ENCODE data around the gene TSC22D4.

The TSC22D4 gene

DNA sequence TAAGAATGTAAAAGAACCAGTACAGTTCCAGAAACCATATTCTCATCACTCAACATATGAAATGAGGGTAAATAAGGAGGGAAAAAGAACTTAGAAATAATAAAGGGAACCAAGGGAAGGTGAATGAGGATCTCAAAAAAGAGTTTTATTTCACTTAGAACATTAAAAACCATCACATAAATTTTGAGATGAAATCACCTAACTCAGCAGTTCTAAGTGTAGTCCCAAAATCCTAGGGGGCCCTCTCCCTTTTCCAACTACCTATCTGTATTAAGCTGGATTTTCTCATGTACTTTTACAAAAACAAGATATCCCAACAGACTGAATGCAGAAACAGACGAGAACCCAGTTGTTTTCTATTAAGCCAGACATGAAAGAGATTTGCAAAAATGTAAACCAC is 53.7 kb downstream of the TSC22D4 start:
- Histone ChIP-seq H4K20me1 (ENCODE audit: insufficient read depth, low read length) (no peaks in the 10 kb centered on the region), H3K4me3 (ENCODE audit: low read length) (no peak overlapping the region), H3K9me3 (ENCODE audit: insufficient read depth, low read length) (no peaks in the 10 kb centered on the region), H3K4me1 (ENCODE audit: low read length) (peaks cover 24% of the 10 kb centered on the region), H2AFZ (ENCODE audit: low read depth, low read length) (no peak overlapping the region), H3K79me2 (ENCODE audit: low read length) (peaks cover 11% of the 10 kb centered on the region), H3K36me3 (replicated peaks; ENCODE audit: low read depth, low read length) (peaks cover 3% of the 10 kb centered on the region), H3K27me3 (ENCODE audit: low read depth, low read length) (no peaks in the 10 kb centered on the region), H3K9ac (ENCODE audit: low read length) (no peak overlapping the region), H3K27ac (ENCODE audit: low read length) (no peak overlapping the region), H3K4me2 (ENCODE audit: low read length) (no peak overlapping the region)
- TF ChIP-seq EZH2phosphoT487 (IDR thresholded peaks at IDR 0.05; ENCODE audit: low read depth), result no peak
- TF ChIP-seq, protein P1, sequence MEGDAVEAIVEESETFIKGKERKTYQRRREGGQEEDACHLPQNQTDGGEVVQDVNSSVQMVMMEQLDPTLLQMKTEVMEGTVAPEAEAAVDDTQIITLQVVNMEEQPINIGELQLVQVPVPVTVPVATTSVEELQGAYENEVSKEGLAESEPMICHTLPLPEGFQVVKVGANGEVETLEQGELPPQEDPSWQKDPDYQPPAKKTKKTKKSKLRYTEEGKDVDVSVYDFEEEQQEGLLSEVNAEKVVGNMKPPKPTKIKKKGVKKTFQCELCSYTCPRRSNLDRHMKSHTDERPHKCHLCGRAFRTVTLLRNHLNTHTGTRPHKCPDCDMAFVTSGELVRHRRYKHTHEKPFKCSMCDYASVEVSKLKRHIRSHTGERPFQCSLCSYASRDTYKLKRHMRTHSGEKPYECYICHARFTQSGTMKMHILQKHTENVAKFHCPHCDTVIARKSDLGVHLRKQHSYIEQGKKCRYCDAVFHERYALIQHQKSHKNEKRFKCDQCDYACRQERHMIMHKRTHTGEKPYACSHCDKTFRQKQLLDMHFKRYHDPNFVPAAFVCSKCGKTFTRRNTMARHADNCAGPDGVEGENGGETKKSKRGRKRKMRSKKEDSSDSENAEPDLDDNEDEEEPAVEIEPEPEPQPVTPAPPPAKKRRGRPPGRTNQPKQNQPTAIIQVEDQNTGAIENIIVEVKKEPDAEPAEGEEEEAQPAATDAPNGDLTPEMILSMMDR (IDR thresholded peaks at IDR 0.05; ENCODE audit: low read depth, low read length), result no peak

DNA sequence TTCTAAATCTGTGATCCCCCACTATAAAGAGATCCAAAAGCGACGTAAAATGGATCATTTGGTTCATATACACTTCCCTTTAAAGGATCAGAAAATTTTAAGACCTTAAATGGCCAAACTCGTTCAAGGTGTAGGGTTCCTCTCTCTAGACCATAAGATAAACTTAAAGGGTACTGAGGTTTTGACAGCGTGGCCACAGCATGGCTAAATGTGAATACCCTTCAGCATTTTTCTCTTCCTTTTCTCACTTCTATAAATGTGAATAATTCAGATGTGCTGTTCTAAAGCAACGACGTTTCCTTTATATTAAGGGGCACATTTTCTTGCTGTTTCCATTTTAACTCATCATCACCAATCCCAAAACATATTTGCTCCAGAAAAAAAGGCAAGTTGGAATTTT is 55.7 kb downstream of the TSC22D4 start:
- Histone ChIP-seq H4K20me1 (ENCODE audit: insufficient read depth, low read length) (no peaks in the 10 kb centered on the region), H3K4me1 (ENCODE audit: low read length) (peaks cover 43% of the 10 kb centered on the region), H3K79me2 (ENCODE audit: low read length) (no peaks in the 10 kb centered on the region), H2AFZ (ENCODE audit: low read depth, low read length) (peak overlapping the region; percentile 68; the same call in 1 of the 2 replicates), H3K9me3 (ENCODE audit: insufficient read depth, low read length) (no peaks in the 10 kb centered on the region), H3K27ac (ENCODE audit: low read length) (peak overlapping the region; percentile 81), H3K9ac (ENCODE audit: low read length) (peak overlapping the region; percentile 45), H3K27me3 (ENCODE audit: low read depth, low read length) (no peaks in the 10 kb centered on the region), H3K4me2 (ENCODE audit: low read length) (peak overlapping the region; percentile 31), H3K36me3 (replicated peaks; ENCODE audit: low read depth, low read length) (peaks cover 3% of the 10 kb centered on the region), H3K4me3 (ENCODE audit: low read length) (no peak overlapping the region)
- TF ChIP-seq, protein P1 (IDR thresholded peaks at IDR 0.05; ENCODE audit: low read depth, low read length), result no peak
- TF ChIP-seq EZH2phosphoT487 (IDR thresholded peaks at IDR 0.05; ENCODE audit: low read depth), result no peak

DNA sequence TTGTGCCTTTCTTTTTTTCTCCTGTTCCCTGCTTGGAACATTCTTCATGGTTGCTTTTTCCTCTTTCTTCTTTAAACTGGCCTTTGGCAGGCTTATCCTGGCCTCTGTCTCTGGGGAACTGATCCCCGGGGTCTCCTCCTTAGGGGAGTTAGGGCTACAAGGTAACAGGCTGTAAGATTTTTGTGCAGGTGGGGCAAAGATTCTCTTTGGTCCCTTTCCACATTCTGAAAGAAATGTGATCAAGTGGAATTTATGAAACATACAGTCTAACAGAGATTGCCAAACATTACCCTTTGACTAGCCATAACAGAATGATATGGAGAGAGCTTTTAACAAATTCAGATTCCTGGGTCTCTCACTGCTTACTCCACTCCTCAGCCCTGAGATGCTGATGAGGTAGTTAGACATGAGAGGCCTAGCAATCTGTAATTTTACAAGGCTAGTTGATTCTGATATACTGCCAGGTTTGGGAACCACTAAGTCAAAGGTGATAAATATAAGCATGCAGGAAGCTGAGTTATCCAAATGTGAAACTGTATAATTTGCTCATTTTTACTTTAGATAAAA is 59.3 kb downstream of the TSC22D4 start:
- no peak overlapping the region for H3K4me3 ChIP-seq (ENCODE audit: low read length)
- H3K4me1 ChIP-seq (ENCODE audit: low read length), result peaks cover 42% of the 10 kb centered on the region
- H3K4me2 ChIP-seq (ENCODE audit: low read length), result peak overlapping the region; percentile 44
- H3K27me3 ChIP-seq (ENCODE audit: low read depth, low read length), result no peaks in the 10 kb centered on the region
- no peaks in the 10 kb centered on the region for H3K9me3 ChIP-seq (ENCODE audit: insufficient read depth, low read length)
- peaks cover 3% of the 10 kb centered on the region for H3K36me3 ChIP-seq (replicated peaks; ENCODE audit: low read depth, low read length)
- TF ChIP-seq EZH2phosphoT487 (IDR thresholded peaks at IDR 0.05; ENCODE audit: low read depth), result no peak
- TF ChIP-seq, protein P1 (IDR thresholded peaks at IDR 0.05; ENCODE audit: low read depth, low read length), result no peak
- H4K20me1 ChIP-seq (ENCODE audit: insufficient read depth, low read length), result no peaks in the 10 kb centered on the region
- no peak overlapping the region for H2AFZ ChIP-seq (ENCODE audit: low read depth, low read length)
- H3K27ac ChIP-seq (ENCODE audit: low read length), result peak overlapping the region; percentile 61
- no peaks in the 10 kb centered on the region for H3K79me2 ChIP-seq (ENCODE audit: low read length)
- H3K9ac ChIP-seq (ENCODE audit: low read length), result peak overlapping the region; percentile 28; the same call in 1 of the 2 replicates

DNA sequence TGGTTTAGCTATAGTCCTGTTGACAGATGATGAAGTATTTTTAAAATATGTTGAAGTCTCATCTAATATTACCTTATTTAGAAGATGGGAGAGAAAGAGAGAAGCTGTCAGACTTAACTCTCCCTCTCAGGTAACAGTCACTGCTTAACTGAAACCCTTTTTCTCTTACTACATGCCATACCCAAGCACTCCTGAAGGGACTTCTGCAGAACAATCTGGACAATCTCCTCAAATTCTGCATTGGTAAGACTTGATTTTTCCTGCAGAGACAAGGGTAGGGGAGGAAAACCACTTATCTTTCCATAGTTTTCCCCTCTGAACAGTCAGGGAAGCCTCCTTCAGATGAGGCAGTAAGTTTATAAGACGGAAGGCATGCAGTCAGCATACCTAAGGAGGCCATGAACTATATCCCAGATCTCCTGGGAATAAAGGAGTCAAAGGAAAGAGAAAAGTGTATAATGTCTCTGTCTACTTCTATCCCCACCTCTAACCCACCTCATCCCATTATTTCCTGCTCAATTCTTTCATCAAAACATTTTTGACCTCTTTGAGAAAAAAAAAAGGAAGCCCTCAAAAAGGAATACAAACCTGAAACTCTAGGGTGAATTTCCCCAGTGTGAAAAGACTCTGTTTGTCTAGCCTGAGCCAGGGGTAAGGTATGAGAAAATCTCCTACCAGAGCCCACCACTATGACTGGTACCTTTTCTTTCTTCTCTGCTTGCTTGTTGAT is 59.9 kb downstream of the TSC22D4 start:
- peaks cover 44% of the 10 kb centered on the region for H3K4me1 ChIP-seq (ENCODE audit: low read length)

More for the DNA sequence above, 59.9 kb downstream of the TSC22D4 start:
- Histone ChIP-seq H4K20me1 (ENCODE audit: insufficient read depth, low read length) (no peaks in the 10 kb centered on the region), H3K9me3 (ENCODE audit: insufficient read depth, low read length) (no peaks in the 10 kb centered on the region), H3K36me3 (replicated peaks; ENCODE audit: low read depth, low read length) (peaks cover 2% of the 10 kb centered on the region), H2AFZ (ENCODE audit: low read depth, low read length) (no peak overlapping the region), H3K9ac (ENCODE audit: low read length) (peak overlapping the region; percentile 28; the same call in 1 of the 2 replicates), H3K27me3 (ENCODE audit: low read depth, low read length) (no peaks in the 10 kb centered on the region), H3K27ac (ENCODE audit: low read length) (peak overlapping the region; percentile 61), H3K79me2 (ENCODE audit: low read length) (no peaks in the 10 kb centered on the region), H3K4me3 (ENCODE audit: low read length) (no peak overlapping the region), H3K4me2 (ENCODE audit: low read length) (peak overlapping the region; percentile 44)
- TF ChIP-seq, protein P1 (IDR thresholded peaks at IDR 0.05; ENCODE audit: low read depth, low read length), result no peak
- TF ChIP-seq EZH2phosphoT487 (IDR thresholded peaks at IDR 0.05; ENCODE audit: low read depth), result no peak
